Stimulated activated effector memory CD8-positive, alpha-beta T cell treated with anti-CD3 and anti-CD28 coated beads, Interleukin-12 subunit alpha, Interleukin-12 subunit beta, amount 100 ng/mL, for 72 hours (primary cell): ENCODE data around the gene MT1B.
"Not testable (repeated sequence)": the region's sequence is repeated elsewhere in the genome, so short reads cannot be mapped to it uniquely, and the experiment has no call there.

Source experiments
- ATAC-seq: fragments of 150-1000 bp; cut with Tn5 transposase; 2 replicates; pipeline ENCODE4 v1.10.0; 2021
- DNase-seq, 2 donors: peaks; one replicate each; pipeline ENCODE4 v3.0.0; 2021 to 2022; ENCODE audit warnings: low spot score in 2 of 2
- H3K27ac Mint-ChIP-seq: one replicate; pipeline ENCODE4 v1.8.0; 2022; ENCODE audit warnings: mild to moderate bottlenecking, mixed read lengths
- H3K36me3 Mint-ChIP-seq: one replicate; pipeline ENCODE4 v1.8.0; 2022; ENCODE audit warnings: mild to moderate bottlenecking, mixed read lengths
- H3K4me1 Mint-ChIP-seq: one replicate; pipeline ENCODE4 v1.8.0; 2022; ENCODE audit warnings: mixed read lengths
- H3K4me3 Mint-ChIP-seq: one replicate; pipeline ENCODE4 v1.8.0; 2022; ENCODE audit warnings: mild to moderate bottlenecking, mixed read lengths
- H3K9me3 Mint-ChIP-seq: one replicate; pipeline ENCODE4 v1.8.0; 2022; ENCODE audit warnings: mixed read lengths

The MT1B gene

DNA sequence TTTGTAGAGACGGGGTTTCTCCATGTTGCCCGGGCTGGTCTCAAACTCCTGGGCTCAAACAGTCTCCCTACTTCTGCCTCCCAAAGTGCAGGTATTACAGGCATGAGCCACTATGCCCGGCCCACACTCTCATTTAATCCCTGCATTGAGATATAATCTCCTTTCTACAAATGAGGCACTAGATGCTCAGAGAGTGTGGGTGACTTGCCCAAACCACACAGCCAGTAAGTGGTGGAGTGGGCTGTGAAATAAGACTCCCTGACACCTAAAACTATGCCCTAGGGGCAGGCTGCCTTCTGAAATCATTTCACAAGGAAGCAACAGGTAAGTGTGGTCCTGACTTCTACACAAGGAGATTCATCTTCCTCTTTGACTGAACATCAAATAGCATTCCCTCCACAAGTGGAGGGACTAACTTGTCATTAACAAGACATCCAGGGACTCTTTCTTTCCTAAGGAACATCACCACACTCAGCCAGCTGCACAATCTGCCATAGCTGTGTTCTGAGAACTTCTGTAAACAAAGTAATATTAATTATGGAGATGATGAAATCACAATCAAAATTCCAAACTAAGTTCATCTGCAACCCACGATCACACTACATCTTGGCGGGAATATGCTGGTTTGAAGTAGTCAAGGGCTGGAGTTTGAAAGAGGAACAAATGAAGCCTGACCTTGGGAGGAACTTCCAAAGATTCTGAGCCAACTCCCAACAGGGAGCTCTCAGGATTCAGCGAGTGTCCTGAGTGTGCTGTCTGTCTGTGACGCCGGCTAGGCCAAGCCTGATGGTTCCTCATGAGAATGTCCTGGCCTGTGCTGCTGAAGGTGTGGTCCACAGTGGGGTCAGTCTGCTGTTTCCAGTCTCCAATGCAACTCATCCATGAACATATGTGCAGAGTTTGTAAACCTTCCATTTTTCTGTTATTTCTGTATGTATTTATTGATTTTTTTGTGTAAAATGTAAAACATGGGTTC lies 13.9 kb downstream of the MT1B start:
- H3K4me1 Mint-ChIP-seq: peaks cover 35% of the 10 kb centered on the region
- H3K27ac Mint-ChIP-seq, H3K36me3 Mint-ChIP-seq, H3K4me3 Mint-ChIP-seq, DNase-seq, H3K9me3 Mint-ChIP-seq: not testable (repeated sequence)
- peak; percentile 47 for ATAC-seq

DNA sequence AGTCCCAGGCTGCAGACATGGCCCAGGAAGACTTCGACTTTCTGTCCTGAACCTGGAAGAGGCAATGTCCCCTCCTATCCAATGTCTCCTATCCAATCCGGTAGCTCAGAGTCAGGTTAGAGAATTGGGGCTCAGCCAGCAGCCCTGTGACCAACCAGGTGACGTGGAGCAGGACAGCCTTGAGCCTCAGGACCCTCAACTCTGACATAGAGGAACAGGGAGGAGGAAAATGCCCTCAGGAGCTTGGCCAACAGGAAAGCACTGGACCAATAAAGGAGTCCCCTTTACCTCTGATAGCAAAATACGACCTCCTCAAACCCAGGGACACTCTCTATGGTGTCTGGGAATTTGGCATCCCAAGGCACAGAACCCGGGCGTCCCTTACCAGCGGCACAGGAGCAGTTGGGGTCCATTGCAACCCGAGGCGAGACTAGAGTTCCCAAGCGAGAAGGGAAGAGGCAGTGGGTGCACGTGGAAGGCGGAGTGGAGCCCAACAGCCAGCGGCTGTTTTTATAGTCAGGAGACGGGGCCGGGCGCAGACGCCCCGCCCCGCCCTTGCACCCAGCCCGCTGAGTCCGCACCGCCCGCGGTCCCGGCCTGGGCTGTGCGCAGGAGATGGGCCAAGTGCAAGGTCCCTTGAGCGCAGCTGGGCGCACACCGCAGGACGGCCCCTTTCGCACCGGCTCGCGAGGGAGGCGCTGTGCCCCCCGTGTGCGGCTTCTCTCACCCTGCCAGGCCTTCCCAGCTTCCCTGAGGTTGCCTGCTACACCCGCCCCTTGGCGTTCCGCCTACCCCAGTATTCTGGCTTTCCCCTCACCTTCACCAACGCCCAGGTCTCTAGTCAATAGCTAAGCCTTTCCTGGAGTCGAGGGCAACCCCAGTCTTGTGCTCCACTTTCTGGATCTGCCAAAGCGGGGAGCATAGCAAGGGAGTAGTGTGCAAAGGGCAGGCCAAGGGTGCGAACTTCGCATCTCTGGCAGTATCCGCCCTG lies 16.2 kb downstream of the MT1B start, which contains the start of gene MT1G:
TSS of gene MT1G (minus strand) at position 485 of the 991 bp plus-strand sequence. CDS start at position 413, 72 bp downstream.
- H3K27ac Mint-ChIP-seq: no peak within 1 kb of the TSS
- no peaks in the 10 kb centered on the region for H3K36me3 Mint-ChIP-seq
- DNase-seq (no peak), ATAC-seq (peak; percentile 36)
- H3K4me1 Mint-ChIP-seq: peaks cover 26% of the 10 kb centered on the region
- H3K9me3 Mint-ChIP-seq: no peaks in the 10 kb centered on the region
- peak within 1 kb of the TSS; percentile 30 for H3K4me3 Mint-ChIP-seq

DNA sequence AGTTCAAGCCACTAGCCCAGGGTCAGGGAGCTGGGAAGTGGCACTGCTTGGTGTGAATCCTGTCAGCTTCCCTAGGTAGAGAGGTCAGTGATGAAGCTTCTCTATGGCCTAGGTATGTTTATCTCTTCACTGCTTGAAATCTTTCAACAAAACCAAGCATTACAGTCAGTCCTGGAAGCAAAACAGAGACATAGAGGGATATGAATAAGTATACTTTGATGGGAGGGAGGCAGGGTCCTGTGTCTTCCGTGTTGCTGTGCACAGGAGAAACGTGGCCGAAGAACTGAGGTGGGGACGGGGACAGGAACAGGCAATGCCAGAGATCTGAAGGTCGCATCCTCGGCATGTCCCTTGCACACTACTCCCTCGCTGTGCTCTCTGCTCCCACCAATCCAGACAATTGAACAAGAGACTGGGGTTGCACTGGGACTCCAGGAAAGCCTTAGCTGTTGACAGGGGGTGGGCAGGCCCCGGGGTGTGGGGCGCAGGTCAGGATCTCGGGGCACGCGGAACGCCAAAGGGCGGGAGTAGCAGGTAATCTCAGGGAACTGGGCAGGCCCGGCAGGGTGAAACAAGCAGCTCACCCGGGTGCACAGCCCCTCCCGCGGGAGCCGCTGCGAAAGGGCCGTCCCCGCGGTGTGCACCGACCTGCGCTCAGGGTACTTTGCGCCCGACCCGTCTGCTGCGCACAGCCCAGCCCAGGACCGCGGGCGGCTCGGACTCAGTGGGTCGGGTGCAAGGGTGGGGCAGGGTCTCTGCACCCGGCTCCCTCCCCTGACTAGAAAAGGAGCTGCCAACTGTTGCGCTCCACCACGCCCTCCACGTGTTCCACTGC lies 17.5 kb downstream of the MT1B start, which contains the start of gene MT1H:
TSS of gene MT1H (plus strand) at position 810 of the 835 bp plus-strand sequence. CDS start 71 bp downstream, outside the sequence.
- DNase-seq (no peak), ATAC-seq (no peak)
- no peak within 1 kb of the TSS for H3K27ac Mint-ChIP-seq
- no peak within 1 kb of the TSS for H3K4me3 Mint-ChIP-seq
- no peaks in the 10 kb centered on the region for H3K36me3 Mint-ChIP-seq
- no peaks in the 10 kb centered on the region for H3K9me3 Mint-ChIP-seq
- H3K4me1 Mint-ChIP-seq: peaks cover 20% of the 10 kb centered on the region

GRCh38 chr16:56669840-56670619 lies 18.3 kb downstream of the MT1B start:
- no peak for DNase-seq
- Mint-ChIP-seq H3K4me3 (no peak overlapping the region), H3K36me3 (no peaks in the 10 kb centered on the region), H3K9me3 (no peaks in the 10 kb centered on the region), H3K4me1 (peaks cover 20% of the 10 kb centered on the region), H3K27ac (no peak overlapping the region)
- ATAC-seq: no peak

DNA sequence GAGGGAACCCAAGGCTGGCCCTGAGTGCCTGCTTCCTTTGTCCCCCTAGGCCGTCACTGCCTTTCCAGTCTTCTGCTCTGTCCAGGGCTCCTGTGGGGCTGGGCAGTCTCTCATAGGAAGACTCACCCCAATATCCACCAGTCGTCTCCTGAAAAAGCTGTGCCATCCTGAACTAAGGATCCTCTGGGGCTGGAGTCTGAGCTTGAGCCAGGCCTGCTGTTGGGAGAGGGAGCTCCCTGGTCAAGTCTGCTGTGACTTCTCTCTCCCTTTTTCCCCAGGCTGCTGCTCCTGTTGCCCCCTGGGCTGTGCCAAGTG lies 18.9 kb downstream of the MT1B start:
- no peak for ATAC-seq
- no peaks in the 10 kb centered on the region for H3K36me3 Mint-ChIP-seq
- no peak overlapping the region for H3K4me3 Mint-ChIP-seq
- H3K4me1 Mint-ChIP-seq: peaks cover 26% of the 10 kb centered on the region
- no peaks in the 10 kb centered on the region for H3K9me3 Mint-ChIP-seq
- H3K27ac Mint-ChIP-seq: no peak overlapping the region
- no peak for DNase-seq

- not testable (repeated sequence) for DNase-seq, H3K36me3 Mint-ChIP-seq, ATAC-seq, H3K27ac Mint-ChIP-seq, H3K9me3 Mint-ChIP-seq, H3K4me3 Mint-ChIP-seq
- peaks cover 37% of the 10 kb centered on the region for H3K4me1 Mint-ChIP-seq
Observed at GRCh38 chr16:56671691-56672090, 20.0 kb downstream of the MT1B start.

GRCh38 chr16:56672171-56672570 lies 20.5 kb downstream of the MT1B start:
- ATAC-seq: peak; percentile 64
- H3K4me3 Mint-ChIP-seq, H3K36me3 Mint-ChIP-seq, H3K9me3 Mint-ChIP-seq, DNase-seq, H3K27ac Mint-ChIP-seq: not testable (repeated sequence)
- peaks cover 38% of the 10 kb centered on the region for H3K4me1 Mint-ChIP-seq

DNA sequence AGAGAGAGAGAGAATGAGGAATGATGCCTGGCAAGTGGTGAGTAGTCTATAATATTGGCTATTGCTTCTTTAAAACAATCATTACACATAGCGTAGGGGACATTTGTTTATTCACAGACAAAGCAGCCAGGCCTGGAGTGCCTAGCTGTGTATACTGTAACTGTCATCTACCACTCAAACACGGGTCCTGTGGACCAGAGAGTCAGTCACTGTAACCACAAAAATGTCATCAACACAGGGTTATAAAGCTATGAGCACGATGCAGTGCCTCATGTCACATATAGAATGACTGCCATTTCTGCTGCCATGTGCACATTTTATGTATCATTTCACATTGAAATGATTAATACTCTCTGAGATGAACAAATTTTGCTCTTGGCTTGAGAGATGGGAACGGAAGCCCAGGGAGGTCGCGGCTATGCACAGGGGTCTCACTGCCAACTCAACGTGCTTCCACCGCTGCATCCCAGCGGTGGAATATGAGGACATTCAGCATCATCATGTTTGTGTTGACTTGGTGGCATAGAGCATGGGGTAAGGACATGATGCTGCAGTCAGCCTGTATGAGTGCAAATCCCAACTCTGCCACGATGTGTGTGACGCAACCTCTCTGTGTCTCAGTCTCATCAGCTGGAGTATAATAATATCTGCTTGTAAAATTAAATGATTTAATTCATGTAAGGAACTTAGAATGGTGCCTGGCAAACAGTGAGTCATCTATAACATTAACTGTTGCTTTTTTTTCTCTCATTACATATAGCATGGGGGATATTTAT lies 21.3 kb downstream of the MT1B start:
- Mint-ChIP-seq H3K4me1 (peaks cover 38% of the 10 kb centered on the region), H3K9me3 (no peaks in the 10 kb centered on the region), H3K36me3 (no peaks in the 10 kb centered on the region), H3K27ac (no peak overlapping the region), H3K4me3 (no peak overlapping the region)
- DNase-seq (no peak), ATAC-seq (peak; percentile 79)

- no peak for DNase-seq
- peaks cover 29% of the 10 kb centered on the region for H3K4me1 Mint-ChIP-seq
- no peaks in the 10 kb centered on the region for H3K36me3 Mint-ChIP-seq
- H3K9me3 Mint-ChIP-seq: no peaks in the 10 kb centered on the region
- no peak overlapping the region for H3K4me3 Mint-ChIP-seq
- no peak for ATAC-seq
- H3K27ac Mint-ChIP-seq: no peak overlapping the region
Observed at GRCh38 chr16:56673921-56674320, 22.2 kb downstream of the MT1B start.

GRCh38 chr16:56674570-56674969 lies 22.9 kb downstream of the MT1B start:
- DNase-seq, ATAC-seq, H3K36me3 Mint-ChIP-seq, H3K27ac Mint-ChIP-seq, H3K9me3 Mint-ChIP-seq, H3K4me3 Mint-ChIP-seq: not testable (repeated sequence)
- H3K4me1 Mint-ChIP-seq: peaks cover 25% of the 10 kb centered on the region

DNA sequence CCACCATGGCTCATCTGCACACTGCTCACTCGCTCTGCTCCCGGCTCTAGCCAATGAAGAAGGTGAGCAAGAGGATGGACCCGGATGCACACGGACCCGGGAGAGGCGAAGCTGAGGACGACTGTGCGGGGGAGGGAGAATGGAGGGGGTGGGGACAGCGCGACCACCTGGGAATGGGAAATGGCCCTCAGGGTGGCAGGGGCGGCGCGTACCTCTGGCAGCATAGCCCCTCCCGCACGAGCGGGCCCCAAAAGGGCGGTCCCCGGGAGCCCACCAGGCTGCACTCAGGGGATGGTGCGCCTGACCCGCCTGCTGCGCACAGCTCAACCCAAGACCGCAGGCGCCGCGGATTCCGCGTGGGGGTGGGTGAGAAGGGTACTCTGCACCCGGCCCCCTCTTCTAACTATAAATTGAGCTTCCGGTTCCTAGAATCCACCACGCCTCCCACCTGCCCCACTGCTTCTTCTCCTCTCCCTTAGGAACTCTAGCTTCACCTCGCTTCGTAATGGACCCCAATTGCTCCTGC lies 24.1 kb downstream of the MT1B start:
- H3K27ac Mint-ChIP-seq: no peak overlapping the region

GRCh38 chr16:56677474-56677873 lies 25.8 kb downstream of the MT1B start:
- no peaks in the 10 kb centered on the region for H3K9me3 Mint-ChIP-seq
- peaks cover 7% of the 10 kb centered on the region for H3K36me3 Mint-ChIP-seq
- no peak overlapping the region for H3K4me3 Mint-ChIP-seq
- ATAC-seq (no peak), DNase-seq (no peak)
- peaks cover 37% of the 10 kb centered on the region for H3K4me1 Mint-ChIP-seq
- no peak overlapping the region for H3K27ac Mint-ChIP-seq

More for the DNA sequence above, 24.1 kb downstream of the MT1B start:
- DNase-seq (peak in 1 of 2 donors; percentile 68), ATAC-seq (peak; percentile 31)
- no peaks in the 10 kb centered on the region for H3K36me3 Mint-ChIP-seq
- peaks cover 25% of the 10 kb centered on the region for H3K4me1 Mint-ChIP-seq
- H3K9me3 Mint-ChIP-seq: no peaks in the 10 kb centered on the region
- peak overlapping the region; percentile 66 for H3K4me3 Mint-ChIP-seq

DNA sequence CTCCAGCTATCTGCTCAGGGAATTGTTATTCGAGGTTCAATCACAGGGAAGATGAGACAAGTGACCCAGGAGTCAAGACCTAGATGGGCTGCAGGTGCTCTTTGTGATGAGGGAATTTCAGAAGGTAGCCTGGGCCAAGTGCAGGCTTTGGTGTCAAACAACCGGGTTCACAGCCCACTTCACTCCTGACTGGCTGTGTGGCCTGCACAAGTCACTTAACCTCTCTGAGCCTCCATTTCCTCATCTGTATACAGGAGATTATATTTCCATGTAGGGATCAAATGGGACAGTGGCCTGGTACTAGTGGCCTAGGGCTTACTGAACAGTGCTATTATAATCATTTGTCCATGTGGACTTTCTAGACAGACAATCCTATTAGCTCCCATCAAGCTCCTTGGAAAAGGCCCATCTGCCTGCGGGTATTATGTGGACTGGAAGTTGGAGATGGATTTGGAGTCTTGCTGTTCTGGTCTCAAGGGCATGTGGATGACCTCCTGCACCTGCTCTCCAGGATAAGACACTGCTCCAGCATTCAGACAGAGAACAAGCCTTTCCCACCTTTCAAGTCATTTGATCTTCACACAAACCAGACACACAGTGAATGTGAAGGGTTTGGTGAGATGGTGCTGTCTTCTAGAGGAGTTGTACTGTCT lies 27.5 kb downstream of the MT1B start:
- no peak for DNase-seq
- H3K4me1 Mint-ChIP-seq: peaks cover 54% of the 10 kb centered on the region
- peaks cover 7% of the 10 kb centered on the region for H3K36me3 Mint-ChIP-seq
- H3K9me3 Mint-ChIP-seq: no peaks in the 10 kb centered on the region
- H3K4me3 Mint-ChIP-seq: no peak overlapping the region
- no peak for ATAC-seq
- H3K27ac Mint-ChIP-seq: no peak overlapping the region
